ENCODE data around the gene KCNMA1. TPM values are rescaled to one million over a fixed set of nuclear protein-coding genes. Genes with fewer than 3 reads are reported as not detected.

The KCNMA1 gene
- total RNA-seq, 1 experiment from 2014 or later, result 20.7 TPM

DNA sequence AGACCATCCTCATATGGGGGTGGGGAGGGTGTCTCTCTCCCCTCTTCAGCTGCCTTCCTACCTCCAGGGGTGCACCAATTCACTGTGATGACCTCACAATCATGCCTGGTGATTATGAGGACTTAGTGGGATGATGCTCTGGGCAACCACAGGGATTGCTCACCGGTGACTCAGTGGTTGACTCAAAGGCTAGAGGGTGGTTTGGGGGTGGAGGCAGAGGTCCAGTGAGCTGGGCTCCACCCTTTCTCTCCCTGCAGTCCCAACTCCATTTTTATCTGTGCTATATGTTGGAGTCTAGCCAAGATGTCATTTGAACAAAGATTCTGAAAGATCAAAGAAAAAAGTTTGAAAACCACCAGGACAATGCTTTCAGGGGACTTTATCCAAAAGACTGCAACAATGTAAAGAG is 286.9 kb downstream of the KCNMA1 start:
- POLR2A ChIA-PET, result interaction anchor here (0.5 kb wide), 1 partner anchor 15 kb away, joined by 6 read pairs; no protein-coding TSS in a partner anchor

GRCh38 chr10:77350134-77350533 is 287.5 kb downstream of the KCNMA1 start:
- Mint-ChIP-seq H3K27ac (ENCODE audit: unreplicated experiment) (no peak overlapping the region), H3K4me3 (ENCODE audit: unreplicated experiment) (no peak overlapping the region), H3K4me1 (ENCODE audit: low read depth, unreplicated experiment) (no peaks in the 10 kb centered on the region), H3K36me3 (ENCODE audit: insufficient read depth, unreplicated experiment) (no peaks in the 10 kb centered on the region), H3K27me3 (ENCODE audit: insufficient read depth, unreplicated experiment) (no peaks in the 10 kb centered on the region), H3K9me3 (ENCODE audit: unreplicated experiment) (no peaks in the 10 kb centered on the region)
- Histone ChIP-seq H3K36me3 (ENCODE audit: control insufficient read depth, insufficient read depth, low read length) (no peaks in the 10 kb centered on the region), H3K4me1 (0 out of 2 replicates have a peak, but pooled peaks cover 3% of the 10 kb centered on the region), H3K9me3 (no peaks in the 10 kb centered on the region), H3K4me3 (ENCODE audit: low read depth, low read length) (no peak overlapping the region), H3K27me3 (replicated peaks; ENCODE audit: control insufficient read depth, insufficient read depth, low read length) (no peaks in the 10 kb centered on the region)
- POLR2A ChIA-PET, result interaction anchor here (0.5 kb wide), 1 partner anchor 14 kb away, joined by 6 read pairs; no protein-coding TSS in a partner anchor
- intact Hi-C loops (cut with micrococcal nuclease; ENCODE audit: unreplicated experiment), result no loop called here
- TF ChIP-seq, protein P1, sequence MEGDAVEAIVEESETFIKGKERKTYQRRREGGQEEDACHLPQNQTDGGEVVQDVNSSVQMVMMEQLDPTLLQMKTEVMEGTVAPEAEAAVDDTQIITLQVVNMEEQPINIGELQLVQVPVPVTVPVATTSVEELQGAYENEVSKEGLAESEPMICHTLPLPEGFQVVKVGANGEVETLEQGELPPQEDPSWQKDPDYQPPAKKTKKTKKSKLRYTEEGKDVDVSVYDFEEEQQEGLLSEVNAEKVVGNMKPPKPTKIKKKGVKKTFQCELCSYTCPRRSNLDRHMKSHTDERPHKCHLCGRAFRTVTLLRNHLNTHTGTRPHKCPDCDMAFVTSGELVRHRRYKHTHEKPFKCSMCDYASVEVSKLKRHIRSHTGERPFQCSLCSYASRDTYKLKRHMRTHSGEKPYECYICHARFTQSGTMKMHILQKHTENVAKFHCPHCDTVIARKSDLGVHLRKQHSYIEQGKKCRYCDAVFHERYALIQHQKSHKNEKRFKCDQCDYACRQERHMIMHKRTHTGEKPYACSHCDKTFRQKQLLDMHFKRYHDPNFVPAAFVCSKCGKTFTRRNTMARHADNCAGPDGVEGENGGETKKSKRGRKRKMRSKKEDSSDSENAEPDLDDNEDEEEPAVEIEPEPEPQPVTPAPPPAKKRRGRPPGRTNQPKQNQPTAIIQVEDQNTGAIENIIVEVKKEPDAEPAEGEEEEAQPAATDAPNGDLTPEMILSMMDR (IDR thresholded peaks at IDR 0.05; ENCODE audit: insufficient read depth in 1 of 2, low read depth in 1 of 2, low read length in 1 of 2, severe bottlenecking in 1 of 2, unreplicated experiment in 1 of 2), result no peak
- CTCF ChIA-PET, result no interaction called here
- no peak for DNase-seq
- no TSS peak for BruUV-seq (replicated peaks)

More for the DNA sequence above, 286.9 kb downstream of the KCNMA1 start:
- H3K4me1 Mint-ChIP-seq (ENCODE audit: low read depth, unreplicated experiment), result no peaks in the 10 kb centered on the region
- no TSS peak for BruUV-seq (replicated peaks)
- Histone ChIP-seq H3K27me3 (replicated peaks; ENCODE audit: control insufficient read depth, insufficient read depth, low read length) (no peaks in the 10 kb centered on the region), H3K36me3 (ENCODE audit: control insufficient read depth, insufficient read depth, low read length) (no peaks in the 10 kb centered on the region), H3K4me3 (ENCODE audit: low read depth, low read length) (no peak overlapping the region), H3K4me1 (0 out of 2 replicates have a peak, but pooled peaks cover 3% of the 10 kb centered on the region), H3K9me3 (no peaks in the 10 kb centered on the region)
- H3K27me3 Mint-ChIP-seq (ENCODE audit: insufficient read depth, unreplicated experiment), result no peaks in the 10 kb centered on the region
- no peak overlapping the region for H3K27ac Mint-ChIP-seq (ENCODE audit: unreplicated experiment)
- no peaks in the 10 kb centered on the region for H3K9me3 Mint-ChIP-seq (ENCODE audit: unreplicated experiment)
- no peak for DNase-seq
- no peaks in the 10 kb centered on the region for H3K36me3 Mint-ChIP-seq (ENCODE audit: insufficient read depth, unreplicated experiment)
- H3K4me3 Mint-ChIP-seq (ENCODE audit: unreplicated experiment), result no peak overlapping the region
- intact Hi-C loops (cut with micrococcal nuclease; ENCODE audit: unreplicated experiment), result no loop called here
- TF ChIP-seq, protein P1 (IDR thresholded peaks at IDR 0.05; ENCODE audit: insufficient read depth in 1 of 2, low read depth in 1 of 2, low read length in 1 of 2, severe bottlenecking in 1 of 2, unreplicated experiment in 1 of 2), result no peak
- CTCF ChIA-PET, result no interaction called here

- Mint-ChIP-seq H3K9me3 (ENCODE audit: unreplicated experiment) (no peaks in the 10 kb centered on the region), H3K27ac (ENCODE audit: unreplicated experiment) (no peak overlapping the region), H3K27me3 (ENCODE audit: insufficient read depth, unreplicated experiment) (no peaks in the 10 kb centered on the region), H3K36me3 (ENCODE audit: insufficient read depth, unreplicated experiment) (no peaks in the 10 kb centered on the region), H3K4me1 (ENCODE audit: low read depth, unreplicated experiment) (no peaks in the 10 kb centered on the region), H3K4me3 (ENCODE audit: unreplicated experiment) (no peak overlapping the region)
- intact Hi-C loops (cut with micrococcal nuclease; ENCODE audit: unreplicated experiment), result no loop called here
- Histone ChIP-seq H3K9me3 (no peaks in the 10 kb centered on the region), H3K27me3 (replicated peaks; ENCODE audit: control insufficient read depth, insufficient read depth, low read length) (no peaks in the 10 kb centered on the region), H3K4me3 (ENCODE audit: low read depth, low read length) (no peak overlapping the region), H3K4me1 (0 out of 2 replicates have a peak, but pooled peaks cover 3% of the 10 kb centered on the region), H3K36me3 (ENCODE audit: control insufficient read depth, insufficient read depth, low read length) (no peaks in the 10 kb centered on the region)
- no TSS peak for BruUV-seq (replicated peaks)
- ChIA-PET CTCF (no interaction called here), POLR2A (no interaction called here)
- DNase-seq, result no peak
- TF ChIP-seq, protein P1 (IDR thresholded peaks at IDR 0.05; ENCODE audit: insufficient read depth in 1 of 2, low read depth in 1 of 2, low read length in 1 of 2, severe bottlenecking in 1 of 2, unreplicated experiment in 1 of 2), result no peak
Measured at GRCh38 chr10:77349226-77349625, 288.4 kb downstream of the KCNMA1 start.
